ENCODE data around the gene PSME3. TPM values are rescaled to one million over a fixed set of nuclear protein-coding genes. Genes with fewer than 3 reads are reported as not detected.

PSME3 gene
- total and polyA plus RNA-seq, 7 donors = 34.3 to 94.9 (median 59.7) TPM

- peak; percentile 89 for DNase-seq
- Histone ChIP-seq H3K9me3 (no peaks in the 10 kb centered on the region), H3K27me3 (no peaks in the 10 kb centered on the region), H3K27ac (peak overlapping the region; percentile 77 to 83 (median 80)), H3K4me1 (peaks cover 0 to 53% (median 41%) of the 10 kb centered on the region in 4 donors), H3K36me3 (no peaks in the 10 kb centered on the region), H3K4me3 (no peak overlapping the region)
- TF ChIP-seq POLR2AphosphoS5 (IDR thresholded peaks at IDR 0.05) (no peak), CTCF (IDR thresholded peaks at IDR 0.05) (no peak), POLR2A (IDR thresholded peaks at IDR 0.05) (no peak), EP300 (IDR thresholded peaks at IDR 0.05) (no peak)
- 53 to 65% methylated on average over 10 of the region's 10 CpGs for WGBS, 2 donors
- intact Hi-C loops (cut with DNase I) = no loop called here
Measured at GRCh38 chr17:42891539-42892152, 58.4 kb downstream of the PSME3 start.

- intact Hi-C loops (cut with DNase I) = no loop called here
- Histone ChIP-seq H3K36me3 (no peaks in the 10 kb centered on the region), H3K27me3 (no peaks in the 10 kb centered on the region), H3K9me3 (no peaks in the 10 kb centered on the region), H3K4me1 (peaks cover 0 to 53% (median 41%) of the 10 kb centered on the region in 4 donors), H3K27ac (peak overlapping the region in 3 of 4 donors; percentile 79 to 83 (median 80)), H3K4me3 (no peak overlapping the region)
- no peak for DNase-seq
- no peak for TF ChIP-seq EP300 (IDR thresholded peaks at IDR 0.05)
- TF ChIP-seq POLR2A (IDR thresholded peaks at IDR 0.05) = no peak
- no peak for TF ChIP-seq CTCF (IDR thresholded peaks at IDR 0.05)
- TF ChIP-seq POLR2AphosphoS5 (IDR thresholded peaks at IDR 0.05) = no peak
- 34 to 36% methylated on average over 4 of the region's 4 CpGs for WGBS, 2 donors
Measured at GRCh38 chr17:42893359-42893758, 60.2 kb downstream of the PSME3 start.

Small RNA genes within 50 kb of the gene (small RNA-seq; reads per million reads assigned to genes)
- gene MIR6781 (0 reads per million in 3 donors), gene RNU6-287P (0 reads per million in 3 donors)

Other genes starting within 250 kb of the PSME3 start
- gene RETREG3, start 224.0 kb upstream of the PSME3 start, total RNA-seq = 10 to 100 TPM; 47.1 to 82.0 (median 53.7) TPM
- gene RETREG3, start 224.0 kb upstream of the PSME3 start, polyA plus RNA-seq = 10 to 100 TPM in 1 of 3 donors, 1 to 10 TPM in 2; 7.2 to 28.4 (median 7.4) TPM
- 10 to 100 TPM; 22.1 to 35.0 (median 23.9) TPM for gene TUBG1, start 223.7 kb upstream of the PSME3 start, total RNA-seq
- gene TUBG1, start 223.7 kb upstream of the PSME3 start, polyA plus RNA-seq = 10 to 100 TPM; 16.2 to 39.2 (median 30.3) TPM
- gene TUBG2, start 174.1 kb upstream of the PSME3 start, total RNA-seq = 10 to 100 TPM; 28.0 to 57.3 (median 33.6) TPM
- 1 to 10 TPM; 1.2 to 6.6 (median 4.2) TPM for gene TUBG2, start 174.1 kb upstream of the PSME3 start, polyA plus RNA-seq
- 10 to 100 TPM; 12.3 to 25.2 (median 20.1) TPM for gene PLEKHH3, start 156.4 kb upstream of the PSME3 start, total RNA-seq
- 10 to 100 TPM in 1 of 3 donors, 1 to 10 TPM in 2; 4.4 to 14.7 (median 9.6) TPM for gene PLEKHH3, start 156.4 kb upstream of the PSME3 start, polyA plus RNA-seq
- 1 to 10 TPM; 2.3 to 9.2 (median 3.5) TPM for gene CCR10, start 151.6 kb upstream of the PSME3 start, total RNA-seq
- gene CCR10, start 151.6 kb upstream of the PSME3 start, polyA plus RNA-seq = 1 to 10 TPM in 1 of 3 donors, not detected in 2; 1.2 TPM
- 10 to 100 TPM in 3 of 4 donors, 1 to 10 TPM in 1; 7.4 to 46.8 (median 14.9) TPM for gene CNTNAP1, start 150.9 kb upstream of the PSME3 start, total RNA-seq
- gene CNTNAP1, start 150.9 kb upstream of the PSME3 start, polyA plus RNA-seq = 1 to 10 TPM in 1 of 3 donors, under 1 TPM in 2; under 0.01 to 7.7 (median 0.23) TPM
- gene EZH1, start 88.4 kb upstream of the PSME3 start, total RNA-seq = 10 to 100 TPM; 41.5 to 68.1 (median 42.3) TPM
- gene EZH1, start 88.4 kb upstream of the PSME3 start, polyA plus RNA-seq = 10 to 100 TPM in 1 of 3 donors, 1 to 10 TPM in 2; 5.3 to 24.1 (median 6.6) TPM
- 10 to 100 TPM; 11.2 to 26.6 (median 18.4) TPM for gene RAMP2, start 72.2 kb upstream of the PSME3 start, total RNA-seq
- gene RAMP2, start 72.2 kb upstream of the PSME3 start, polyA plus RNA-seq = 10 to 100 TPM in 2 of 3 donors, 1 to 10 TPM in 1; 2.3 to 21.0 (median 16.7) TPM
- gene VPS25, start 59.9 kb upstream of the PSME3 start, total RNA-seq = 10 to 100 TPM; 27.1 to 40.3 (median 37.3) TPM
- gene VPS25, start 59.9 kb upstream of the PSME3 start, polyA plus RNA-seq = 100 to 1,000 TPM; 103 to 135 (median 105) TPM
- under 1 TPM in 1 of 4 donors, not detected in 3; 0.28 TPM for gene WNK4, start 52.8 kb upstream of the PSME3 start, total RNA-seq
- gene WNK4, start 52.8 kb upstream of the PSME3 start, polyA plus RNA-seq = 10 to 100 TPM; 13.2 to 14.4 (median 14.0) TPM
- 100 to 1,000 TPM in 1 of 4 donors, 10 to 100 TPM in 3; 73.4 to 100 (median 98.2) TPM for gene COA3, start 34.7 kb upstream of the PSME3 start, total RNA-seq
- 100 to 1,000 TPM; 282 to 382 (median 295) TPM for gene COA3, start 34.7 kb upstream of the PSME3 start, polyA plus RNA-seq
- under 1 TPM in 1 of 4 donors, not detected in 3; 0.33 TPM for gene CNTD1, start 34.5 kb upstream of the PSME3 start, total RNA-seq
- gene CNTD1, start 34.5 kb upstream of the PSME3 start, polyA plus RNA-seq = 1 to 10 TPM in 2 of 3 donors, under 1 TPM in 1; 0.42 to 7.2 (median 4.2) TPM
- 100 to 1,000 TPM; 139 to 215 (median 161) TPM for gene BECN1, start 9.1 kb upstream of the PSME3 start, total RNA-seq
- 100 to 1,000 TPM in 2 of 3 donors, 10 to 100 TPM in 1; 98.8 to 141 (median 131) TPM for gene BECN1, start 9.1 kb upstream of the PSME3 start, polyA plus RNA-seq
- gene AOC2, start 11.2 kb downstream of the PSME3 start, total RNA-seq = 1 to 10 TPM; 1.2 to 2.1 (median 1.4) TPM
- 1 to 10 TPM in 1 of 3 donors, not detected in 2; 1.2 TPM for gene AOC2, start 11.2 kb downstream of the PSME3 start, polyA plus RNA-seq
- gene AOC3, start 17.8 kb downstream of the PSME3 start, total RNA-seq = 100 to 1,000 TPM in 2 of 4 donors, 10 to 100 TPM in 2; 58.1 to 227 (median 107) TPM
- 10 to 100 TPM in 1 of 3 donors, 1 to 10 TPM in 2; 3.5 to 32.7 (median 5.4) TPM for gene AOC3, start 17.8 kb downstream of the PSME3 start, polyA plus RNA-seq
- gene G6PC1, start 67.4 kb downstream of the PSME3 start, total RNA-seq = not detected
- gene G6PC1, start 67.4 kb downstream of the PSME3 start, polyA plus RNA-seq = under 1 TPM in 1 of 3 donors, not detected in 2; 0.23 TPM
- gene AARSD1, start 131.1 kb downstream of the PSME3 start, total RNA-seq = 10 to 100 TPM; 18.5 to 41.3 (median 25.7) TPM
- 10 to 100 TPM; 14.6 to 41.5 (median 21.6) TPM for gene AARSD1, start 131.1 kb downstream of the PSME3 start, polyA plus RNA-seq
- 10 to 100 TPM in 1 of 4 donors, 1 to 10 TPM in 3; 6.8 to 13.6 (median 9.5) TPM for gene PTGES3L, start 146.7 kb downstream of the PSME3 start, total RNA-seq
- 1 to 10 TPM; 2.1 to 4.8 (median 2.4) TPM for gene PTGES3L, start 146.7 kb downstream of the PSME3 start, polyA plus RNA-seq
- gene RUNDC1, start 147.2 kb downstream of the PSME3 start, total RNA-seq = 10 to 100 TPM in 3 of 4 donors, 1 to 10 TPM in 1; 10.0 to 13.8 (median 12.1) TPM
- gene RUNDC1, start 147.2 kb downstream of the PSME3 start, polyA plus RNA-seq = 10 to 100 TPM in 2 of 3 donors, 1 to 10 TPM in 1; 8.4 to 14.7 (median 10.2) TPM
- 1,000 to 10,000 TPM; 1,576 to 2,828 (median 2,217) TPM for gene RPL27, start 165.0 kb downstream of the PSME3 start, total RNA-seq
- gene RPL27, start 165.0 kb downstream of the PSME3 start, polyA plus RNA-seq = 1,000 to 10,000 TPM; 3,316 to 4,569 (median 3,351) TPM
- gene IFI35, start 173.4 kb downstream of the PSME3 start, total RNA-seq = 10 to 100 TPM; 22.4 to 60.2 (median 45.1) TPM
- gene IFI35, start 173.4 kb downstream of the PSME3 start, polyA plus RNA-seq = 10 to 100 TPM; 48.6 to 77.9 (median 65.1) TPM
- gene VAT1, start 189.0 kb downstream of the PSME3 start, total RNA-seq = 100 to 1,000 TPM in 3 of 4 donors, 10 to 100 TPM in 1; 77.5 to 164 (median 152) TPM
- gene VAT1, start 189.0 kb downstream of the PSME3 start, polyA plus RNA-seq = 10 to 100 TPM; 43.0 to 85.9 (median 44.6) TPM
- 1 to 10 TPM; 2.5 to 4.6 (median 2.8) TPM for gene RND2, start 191.8 kb downstream of the PSME3 start, total RNA-seq
- under 1 TPM; 0.23 to 0.63 (median 0.60) TPM for gene RND2, start 191.8 kb downstream of the PSME3 start, polyA plus RNA-seq